Mucosa of rectum (tissue), 2 donors: ENCODE data around the gene PTCH2.
"Not testable (repeated sequence)": the region's sequence is repeated elsewhere in the genome, so short reads cannot be mapped to it uniquely, and the experiment has no call there.

ENCODE experiments used
- H3K27ac ChIP-seq, 2 donors: one replicate each; pipeline ENCODE4 v1.7.0; 2013; ENCODE audit warnings: inconsistent platforms in 2 of 2, low read depth in 2 of 2, low read length in 2 of 2
- H3K27me3 ChIP-seq, 2 donors: one replicate each; pipeline ENCODE4 v1.7.0; 2013; ENCODE audit warnings: low read length in 2 of 2; ENCODE audit not compliant: control insufficient read depth in 2 of 2, insufficient read depth in 2 of 2
- H3K36me3 ChIP-seq, 2 donors: one replicate each; pipeline ENCODE4 v1.7.0; 2013; ENCODE audit warnings: low read length in 2 of 2; ENCODE audit not compliant: control insufficient read depth in 2 of 2, insufficient read depth in 2 of 2
- H3K4me1 ChIP-seq, 2 donors: one replicate each; pipeline ENCODE4 v1.7.0; 2013; ENCODE audit warnings: low read length in 2 of 2, mild to moderate bottlenecking in 1 of 2; ENCODE audit not compliant: control insufficient read depth in 2 of 2, insufficient read depth in 2 of 2
- H3K4me3 ChIP-seq, 2 donors: one replicate each; pipeline ENCODE4 v1.7.0; 2013; ENCODE audit warnings: low read length in 2 of 2
- H3K9ac ChIP-seq, 2 donors: one replicate each; pipeline ENCODE4 v1.7.0; 2013; ENCODE audit warnings: low read length in 2 of 2, low read depth in 1 of 2, mild to moderate bottlenecking in 1 of 2
- H3K9me3 ChIP-seq, 2 donors: one replicate each; pipeline ENCODE4 v1.7.0; 2013; ENCODE audit warnings: low read length in 2 of 2; ENCODE audit not compliant: control insufficient read depth in 2 of 2
- donor health status: healthy.
- donor health status: Normal muscosa, but diverticular disease.

Gene PTCH2

DNA sequence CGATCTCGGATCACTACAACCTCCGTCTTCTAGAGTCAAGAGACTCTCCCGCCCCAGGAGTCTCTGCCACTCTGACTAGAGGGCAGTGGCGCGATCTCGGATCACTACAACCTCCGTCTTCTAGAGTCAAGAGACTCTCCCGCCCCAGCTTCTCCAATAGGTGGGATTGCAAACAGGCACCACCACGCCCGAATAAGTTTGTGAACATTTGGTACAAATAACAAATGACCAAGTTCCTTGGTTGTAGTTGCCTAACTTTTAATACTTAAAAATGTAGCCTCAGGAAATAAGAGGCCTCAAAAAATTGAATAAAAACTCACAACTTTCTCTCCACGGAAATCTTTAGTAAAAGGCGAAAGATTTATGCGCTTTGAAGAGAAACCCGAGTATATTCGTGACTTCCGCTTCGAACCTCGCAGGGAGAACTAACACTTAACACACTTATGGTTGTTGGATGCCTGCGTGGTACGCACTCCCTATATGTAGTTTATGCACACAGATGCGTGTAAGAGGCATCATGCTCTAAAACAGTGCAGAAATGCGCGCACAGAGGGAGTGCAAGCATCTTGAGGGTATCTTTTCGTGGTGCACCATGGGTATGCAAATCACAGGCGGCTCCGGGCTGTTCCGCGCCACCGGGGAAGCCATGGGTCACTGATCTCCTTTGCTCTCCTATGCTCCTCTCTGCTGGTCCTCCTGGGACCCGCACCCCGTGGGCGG is 23.3 kb downstream of the PTCH2 start:
- Histone ChIP-seq H3K36me3 (no peaks in the 10 kb centered on the region), H3K9ac (peak overlapping the region; percentile 93 to 98), H3K4me1 (peaks cover 12 to 14% of the 10 kb centered on the region in 2 donors)

DNA sequence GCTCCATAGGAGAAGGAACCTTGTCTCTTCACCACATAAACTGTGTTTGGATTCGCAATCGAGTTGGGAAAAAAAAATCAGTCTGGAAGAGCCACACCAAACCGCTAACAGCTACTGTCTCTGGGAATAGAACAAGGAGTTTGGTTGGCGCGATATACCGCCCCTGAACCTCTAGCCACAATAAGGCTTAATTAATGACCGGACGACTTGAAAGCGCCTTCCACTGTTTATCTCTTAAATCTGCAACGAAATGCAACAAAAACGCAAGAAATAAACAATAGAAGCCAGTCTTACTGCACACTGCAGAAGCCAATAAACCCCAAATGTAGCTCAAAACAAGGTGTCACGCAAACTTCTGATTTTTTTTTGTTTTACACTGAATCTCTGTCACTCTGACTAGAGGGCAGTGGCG is 23.9 kb downstream of the PTCH2 start:
- Histone ChIP-seq H3K9me3 (no peaks in the 10 kb centered on the region), H3K36me3 (no peaks in the 10 kb centered on the region), H3K4me3 (peak overlapping the region; percentile 81 to 83), H3K27me3 (no peaks in the 10 kb centered on the region), H3K4me1 (peaks cover 12 to 15% of the 10 kb centered on the region in 2 donors), H3K9ac (peak overlapping the region; percentile 93 to 98), H3K27ac (peak overlapping the region; percentile 95 to 98)

More for the DNA sequence above, 23.3 kb downstream of the PTCH2 start:
- Histone ChIP-seq H3K27me3 (no peaks in the 10 kb centered on the region), H3K27ac (peak overlapping the region; percentile 95 to 98), H3K9me3 (no peaks in the 10 kb centered on the region), H3K4me3 (peak overlapping the region; percentile 81 to 83)

DNA sequence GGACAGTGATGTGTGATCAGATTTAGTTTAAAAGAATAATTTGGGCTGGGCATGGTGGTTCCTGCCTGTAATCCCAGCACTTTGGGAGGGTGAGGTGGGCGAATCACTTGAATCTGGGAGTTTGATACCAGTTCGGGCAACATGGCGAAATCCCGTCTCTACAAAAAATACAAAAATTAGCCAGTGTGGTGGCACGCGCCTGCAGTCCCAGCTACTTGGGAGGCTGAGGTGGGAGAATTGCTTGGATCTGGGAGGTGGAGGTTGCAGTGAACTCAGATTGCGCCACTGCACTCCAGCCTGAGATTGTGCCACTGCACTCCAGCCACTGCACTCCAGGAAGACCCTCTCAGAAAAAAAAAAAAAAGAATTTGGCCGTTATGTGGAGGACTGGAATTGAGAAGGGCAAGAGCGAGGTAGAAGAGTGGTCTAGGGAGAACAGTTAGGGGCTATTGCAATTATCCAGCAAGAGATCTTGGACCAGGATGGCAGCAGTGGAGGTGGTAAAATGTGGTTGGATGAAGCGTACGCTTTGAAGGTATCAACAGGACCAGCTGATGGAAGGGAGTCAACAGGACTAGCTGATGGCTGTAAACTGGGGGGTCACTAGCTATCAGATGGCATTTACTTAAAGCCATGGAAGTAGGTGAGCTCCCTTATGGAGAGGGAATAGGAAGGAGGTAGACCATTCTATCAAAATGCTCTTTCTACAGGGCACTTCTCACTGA is 25.1 kb downstream of the PTCH2 start:
- H3K27ac ChIP-seq = no peak overlapping the region
- no peaks in the 10 kb centered on the region for H3K27me3 ChIP-seq
- H3K4me1 ChIP-seq = peaks cover 14 to 22% of the 10 kb centered on the region in 2 donors
- no peaks in the 10 kb centered on the region for H3K9me3 ChIP-seq
- H3K9ac ChIP-seq = no peak overlapping the region
- H3K36me3 ChIP-seq = no peaks in the 10 kb centered on the region
- H3K4me3 ChIP-seq = no peak overlapping the region

DNA sequence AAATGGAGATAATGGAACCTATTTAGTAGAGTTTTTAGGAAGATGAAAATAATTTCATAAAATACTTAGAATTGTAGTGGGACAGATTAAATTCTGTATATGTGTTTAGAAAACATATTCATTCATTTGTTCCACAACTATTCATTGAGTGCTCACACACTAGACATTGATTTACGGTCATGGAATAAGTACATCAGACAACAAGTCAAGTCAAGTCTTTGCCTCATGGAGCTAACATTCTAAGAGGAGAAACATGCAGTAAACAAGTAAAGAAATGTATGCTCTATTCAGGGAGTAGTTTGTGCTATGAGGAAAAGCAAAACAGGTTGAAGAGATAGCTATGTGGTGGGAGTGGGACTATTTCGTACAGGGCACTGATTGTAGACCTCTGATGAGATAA is 25.7 kb downstream of the PTCH2 start:
- H3K27ac ChIP-seq = no peak overlapping the region
- no peak overlapping the region for H3K9ac ChIP-seq
- no peak overlapping the region for H3K4me3 ChIP-seq
- H3K9me3 ChIP-seq = no peaks in the 10 kb centered on the region
- peaks cover 14 to 22% of the 10 kb centered on the region in 2 donors for H3K4me1 ChIP-seq
- H3K27me3 ChIP-seq = no peaks in the 10 kb centered on the region
- H3K36me3 ChIP-seq = no peaks in the 10 kb centered on the region

DNA sequence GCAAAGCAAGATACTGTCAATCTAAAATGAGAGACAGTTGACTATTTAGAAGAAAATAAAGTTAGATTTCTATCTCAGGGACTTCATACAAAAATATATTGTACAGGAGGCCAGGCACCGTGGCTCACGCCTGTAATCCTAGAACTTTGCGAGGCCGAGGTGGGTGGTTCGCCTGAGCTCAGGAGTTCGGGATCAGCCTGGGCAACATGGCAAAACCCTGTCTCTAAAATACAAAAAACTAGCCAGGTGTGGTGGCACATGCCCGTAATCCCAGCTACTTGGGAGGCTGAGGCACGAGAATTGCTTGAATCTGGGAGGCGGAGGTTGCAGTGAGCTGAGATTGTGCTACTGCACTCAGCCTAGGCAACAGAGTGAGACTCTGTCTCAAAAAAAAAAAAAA is 27.1 kb downstream of the PTCH2 start:
- H3K27me3 ChIP-seq, H3K9me3 ChIP-seq, H3K27ac ChIP-seq, H3K9ac ChIP-seq, H3K36me3 ChIP-seq, H3K4me3 ChIP-seq: not testable (repeated sequence)
- peaks cover 12 to 22% of the 10 kb centered on the region in 2 donors for H3K4me1 ChIP-seq

DNA sequence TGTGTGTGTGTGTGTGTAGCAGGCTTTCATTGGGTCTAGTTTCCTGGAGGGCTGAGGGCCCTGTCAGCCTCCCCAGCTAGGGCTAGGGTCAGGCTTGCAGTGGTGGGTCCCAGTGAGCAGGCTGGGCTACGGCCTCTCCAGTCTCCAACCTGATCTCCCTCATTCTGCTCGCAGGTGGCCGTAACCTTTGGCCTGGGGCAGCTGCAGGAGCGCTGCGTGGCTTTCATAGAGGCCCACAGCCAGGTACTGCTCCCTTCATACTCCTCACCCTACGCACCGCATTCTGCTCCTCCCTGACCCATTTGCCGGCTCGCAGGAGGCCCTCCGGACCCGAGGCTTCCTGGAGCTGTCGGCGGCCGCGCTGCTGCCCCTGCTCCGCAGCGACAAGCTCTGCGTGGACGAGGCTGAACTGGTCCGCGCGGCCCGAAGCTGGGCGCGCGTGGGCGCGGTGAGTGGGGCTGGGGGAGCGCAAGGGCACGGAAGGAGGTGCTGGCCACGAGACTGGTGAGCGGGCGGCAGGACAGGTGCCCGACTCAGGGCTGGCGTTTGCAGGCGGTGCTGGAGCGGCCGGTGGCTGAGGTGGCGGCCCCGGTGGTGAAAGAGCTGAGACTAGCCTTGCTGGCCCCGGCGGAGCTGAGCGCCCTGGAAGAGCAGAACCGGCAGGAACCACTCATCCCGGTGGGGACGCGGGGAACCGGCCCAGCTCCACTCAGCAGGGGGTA is 30.1 kb downstream of the PTCH2 start:
- H3K4me1 ChIP-seq = peaks cover 29 to 34% of the 10 kb centered on the region in 2 donors
- peak overlapping the region; percentile 82 to 87 for H3K27ac ChIP-seq
- H3K36me3 ChIP-seq = no peaks in the 10 kb centered on the region
- peak overlapping the region; percentile 60 to 82 for H3K9ac ChIP-seq
- H3K27me3 ChIP-seq = no peaks in the 10 kb centered on the region
- H3K4me3 ChIP-seq = peak overlapping the region; percentile 81 to 83
- H3K9me3 ChIP-seq = no peaks in the 10 kb centered on the region

DNA sequence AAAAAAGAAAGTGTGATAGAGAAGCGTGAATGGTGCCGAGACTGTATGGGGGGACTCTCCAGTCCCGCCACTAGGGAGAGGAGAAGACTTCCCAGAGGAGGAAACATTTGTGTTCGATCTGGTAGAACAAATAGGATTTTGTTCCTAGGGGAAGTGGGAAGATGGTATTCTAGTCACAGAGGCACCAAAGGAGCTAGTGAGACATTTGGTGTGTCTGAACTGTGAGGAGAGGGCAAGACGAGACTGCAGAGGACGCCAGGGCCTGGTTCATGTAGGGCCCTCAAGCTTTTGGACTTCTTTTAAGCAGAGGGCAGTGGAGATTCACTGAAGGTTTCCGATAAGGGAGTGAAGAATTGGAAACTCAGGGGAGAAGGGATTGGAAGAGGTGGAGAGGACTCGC is 31.8 kb downstream of the PTCH2 start:
- Histone ChIP-seq H3K9ac (no peak overlapping the region), H3K4me1 (peaks cover 46 to 51% of the 10 kb centered on the region in 2 donors), H3K36me3 (no peaks in the 10 kb centered on the region), H3K27me3 (no peaks in the 10 kb centered on the region), H3K27ac (peak overlapping the region in 1 of 2 donors; percentile 17), H3K4me3 (no peak overlapping the region), H3K9me3 (no peaks in the 10 kb centered on the region)

DNA sequence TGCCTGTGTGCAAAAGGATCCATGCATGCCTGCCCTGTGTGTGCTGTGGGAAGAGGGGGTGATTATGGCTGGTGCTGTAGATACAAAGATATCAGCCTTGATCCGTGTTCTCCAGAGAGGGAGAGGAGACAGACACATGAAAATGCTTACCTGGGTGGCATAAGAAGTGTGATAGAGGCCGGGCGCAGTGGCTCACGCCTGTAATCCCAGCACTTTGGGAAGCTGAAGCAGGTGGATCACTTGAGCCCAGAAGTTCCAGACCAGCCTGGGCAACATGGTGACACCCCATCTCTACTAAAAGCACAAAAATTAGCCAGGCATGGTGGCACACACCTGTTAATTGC is 32.3 kb downstream of the PTCH2 start:
- peak overlapping the region; percentile 23 to 41 for H3K9ac ChIP-seq
- not testable (repeated sequence) for H3K9me3 ChIP-seq, H3K36me3 ChIP-seq, H3K27me3 ChIP-seq, H3K4me3 ChIP-seq
- peak overlapping the region; percentile 97 to 98 for H3K27ac ChIP-seq
- H3K4me1 ChIP-seq = peaks cover 46 to 53% of the 10 kb centered on the region in 2 donors

DNA sequence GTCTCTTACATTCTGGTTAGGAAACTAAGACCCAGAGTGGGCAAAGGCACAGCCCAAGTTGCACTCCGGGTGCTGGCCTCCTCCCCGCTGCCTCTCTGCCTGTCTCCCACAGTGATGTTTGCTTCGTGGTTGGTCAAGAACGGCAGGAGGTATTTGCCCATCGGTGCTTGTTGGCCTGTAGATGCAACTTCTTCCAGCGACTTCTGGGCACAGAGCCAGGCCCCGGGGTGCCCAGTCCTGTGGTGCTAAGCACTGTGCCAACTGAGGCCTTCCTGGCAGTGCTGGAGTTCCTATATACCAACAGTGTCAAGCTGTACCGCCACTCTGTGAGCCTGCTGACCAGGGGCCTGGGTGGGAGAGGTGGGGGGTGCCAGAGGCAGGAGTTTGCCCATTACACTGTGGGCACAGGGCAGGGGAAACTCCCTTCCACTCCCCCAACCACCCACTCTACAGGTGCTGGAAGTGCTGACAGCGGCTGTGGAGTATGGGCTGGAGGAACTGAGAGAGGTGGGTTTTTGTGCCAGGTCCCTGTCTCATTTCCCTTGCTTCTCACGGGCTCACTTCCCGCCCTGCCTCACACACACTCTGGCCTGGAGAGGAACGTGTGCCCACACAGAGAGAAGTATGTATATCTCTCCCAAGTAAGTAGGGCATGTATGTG is 32.8 kb downstream of the PTCH2 start:
- H3K4me1 ChIP-seq = peaks cover 46 to 53% of the 10 kb centered on the region in 2 donors
- peak overlapping the region; percentile 23 to 41 for H3K9ac ChIP-seq
- H3K27ac ChIP-seq = peak overlapping the region; percentile 97 to 98
- H3K36me3 ChIP-seq = peaks cover 1 to 4% of the 10 kb centered on the region in 2 donors
- peak overlapping the region in 1 of 2 donors; percentile 54 for H3K4me3 ChIP-seq
- H3K9me3 ChIP-seq = no peaks in the 10 kb centered on the region
- H3K27me3 ChIP-seq = no peaks in the 10 kb centered on the region
